Heart right ventricle (tissue), 16 donors: ENCODE results near the gene NUDT9. TPM values are rescaled to one million over a fixed set of nuclear protein-coding genes. Genes with fewer than 3 reads are reported as not detected.
"Not testable (repeated sequence)": the region's sequence is repeated elsewhere in the genome, so short reads cannot be mapped to it uniquely, and the experiment has no call there.

Source experiments
- ATAC-seq, 8 donors: fragments of 200-7000 bp; cut with Tn5 transposase; one replicate each; pipeline ENCODE4 v1.9.1; 2020; ENCODE audit warnings: mild to moderate bottlenecking in 8 of 8, moderate library complexity in 8 of 8, moderate number of reproducible peaks in 1 of 8
- DNase-seq, 2 donors: peaks; one replicate each; pipeline ENCODE4 v3.0.0-alpha.2; 2020
- H3K27ac ChIP-seq, 10 donors: fragments of 200-600 bp; sonication (generic) in 2 of 10; one replicate each; pipeline versions ENCODE4 v1.5.0 to v1.8.0; 2020 to 2022; ENCODE audit warnings: mild to moderate bottlenecking in 3 of 10
- H3K27me3 ChIP-seq, 7 donors: fragments of 200-600 bp; one replicate each; pipeline ENCODE4 v1.8.0; 2021 to 2022; ENCODE audit warnings: mild to moderate bottlenecking in 2 of 7
- H3K36me3 ChIP-seq, 9 donors: fragments of 200-600 bp; sonication (generic) in 1 of 9; one replicate each; pipeline versions ENCODE4 v1.5.0 to v1.8.0; 2020 to 2022; ENCODE audit warnings: mild to moderate bottlenecking in 2 of 9
- H3K4me1 ChIP-seq, 9 donors: fragments of 200-600 bp; sonication (generic) in 1 of 9; one replicate each; pipeline versions ENCODE4 v1.5.0 to v1.8.0; 2020 to 2022; ENCODE audit warnings: mild to moderate bottlenecking in 4 of 9
- H3K4me3 ChIP-seq, 10 donors: fragments of 200-600 bp; sonication (generic) in 2 of 10; one replicate each; pipeline versions ENCODE4 v1.5.0 to v1.8.0; 2020 to 2022; ENCODE audit warnings: mild to moderate bottlenecking in 7 of 10, moderate library complexity in 2 of 10
- H3K9me3 ChIP-seq, 11 donors: fragments of 200-600 bp in 10 of 11; sonication (generic) in 2 of 11; one replicate each; pipeline versions ENCODE4 v1.5.0 to v1.8.0; 2013 to 2022; ENCODE audit warnings: mild to moderate bottlenecking in 2 of 11, control low read depth in 1 of 11, moderate library complexity in 1 of 11
- CTCF ChIP-seq, 9 donors: fragments of 200-600 bp; sonication (generic) in 2 of 9; IDR thresholded peaks; one replicate each; pipeline versions ENCODE4 v1.5.0 to v1.8.0; 2021 to 2022; ENCODE audit warnings: antibody characterized with exemption in 9 of 9, mild to moderate bottlenecking in 5 of 9, moderate library complexity in 1 of 9
- WGBS, 2 donors: extraction: QIAGEN DNeasy Blood & Tissue Kit; methylation state at CpG; one replicate each; pipeline ENCODE4 v1.1.7; 2013; ENCODE audit warnings: inconsistent platforms in 1 of 2; 5-methylcytosine and 5-hydroxymethylcytosine counted together
- intact Hi-C, 10 donors: fragments of 100-400 bp; cut with DNase I; formaldehyde crosslinking; loops; one replicate each; pipeline versions ENCODE4 v1.11.1 to v1.14.2; 2022
- polyA plus RNA-seq, 2 donors: library from polyadenylated mRNA; stranded (reverse); fragments of 200-250 nt; gene quantifications; one replicate each; pipeline ENCODE4 v1.2.3, GENCODE V29; 2013
- total RNA-seq, 10 donors: library from RNA; stranded (reverse); fragmentation: NEBNext Ultra II Directional in 3 of 10; extraction: Animal tissue kit (Norgen Biotek cat#: 25700) in 3 of 10; gene quantifications; one replicate each; pipeline versions ENCODE4 v1.2.1 to v1.2.4, GENCODE V29; 2021 to 2023
- donor health status: Arrhythmogenic right ventricular cardiomyopathy.
- donor health status: ischemic (EF 13 %, LVEDD 7.1; RV severe dilation, severe dysfunction).
- donor health status: healthy with polysubstance abuse.
- donor health status: DM: no; HTN: yes; CAD: no.
- donor health status: DM: no; HTN: no; CAD: no.
- donor health status: ischemic (EF 25% LVEDD 6.9; RV normal size, moderate dysfunction).
- donor health status: ischemic (EF 25% LVEDD 5.7; RV mildly dilated, moderate dysfunction).
- donor health status: healthy.
- donor health status: DM: yes; HTN: yes; CAD: no.
- donor health status: Ischemic cardiomyopathy.
- donor health status: ischemic (EF 35%, LVEDD 5.7; RV mildly dilated, moderate dysfunction).
- donor health status: nonischemic (EF 11% LVEDD 7.7; RV severe dilation, severe dysfunction).
- donor health status: DM: yes; HTN: yes; CAD: no.
- donor health status: PGD.
- donor health status: ischemic (EF 29% LVEDD 5.4; RV normal size, mild dysfunction).
- donor health status: nonischemic (EF 23%, LVEDD 6.1; RV moderate dilation, normal function).

NUDT9 gene
- total and polyA plus RNA-seq, 12 donors: 24.1 to 56.0 (median 29.2) TPM

GRCh38 chr4:87390551-87390890 lies 31.9 kb upstream of the NUDT9 start:
- Histone ChIP-seq H3K9me3 (peaks cover 0 to 18% (median 5%) of the 10 kb centered on the region in 11 donors), H3K36me3 (peaks cover 0 to 7% (median 0%) of the 10 kb centered on the region in 9 donors), H3K27me3 (no peaks in the 10 kb centered on the region), H3K4me1 (peaks cover 0 to 41% (median 25%) of the 10 kb centered on the region in 9 donors), H3K27ac (peak overlapping the region; percentile 14 to 95 (median 89)), H3K4me3 (peak overlapping the region; percentile 56 to 79 (median 68))
- no peak for TF ChIP-seq CTCF (IDR thresholded peaks at IDR 0.05)
- ATAC-seq (no peak), DNase-seq (no peak)
- intact Hi-C loops: loop anchor here in 2 of 10 donors (2.0 kb wide), 1 partner anchor 32 kb away; the partner anchor contains the start of gene NUDT9 (in 2 of the 2)

GRCh38 chr4:87390891-87391575 lies 31.3 kb upstream of the NUDT9 start, which contains the start of gene HSD17B11:
Gene HSD17B11, minus strand, starts transcription at chr4:87391188. Its CDS starts 118 bp downstream, at chr4:87391070.
- H3K36me3 ChIP-seq: peaks cover 0 to 7% (median 0%) of the 10 kb centered on the region in 9 donors
- peaks cover 0 to 41% (median 25%) of the 10 kb centered on the region in 9 donors for H3K4me1 ChIP-seq
- H3K27me3 ChIP-seq: no peaks in the 10 kb centered on the region
- WGBS, 2 donors: 0% methylated on average over 32 of the region's 32 CpGs
- H3K27ac ChIP-seq: peak within 1 kb of the TSS; percentile 78 to 95 (median 89)
- peak; percentile 82 to 92 for DNase-seq
- peak within 1 kb of the TSS; percentile 56 to 79 (median 68) for H3K4me3 ChIP-seq
- intact Hi-C loops: loop anchor here in 2 of 10 donors (2.0 kb wide), 1 partner anchor 32 kb away; the partner anchor contains the start of gene NUDT9 (in 2 of the 2)
- peak in 4 of 9 donors; percentile 5 to 44 (median 35) for TF ChIP-seq CTCF (IDR thresholded peaks at IDR 0.05)
- ATAC-seq: peak; percentile 99 to 100 (median 100)
- peaks cover 0 to 13% (median 5%) of the 10 kb centered on the region in 11 donors for H3K9me3 ChIP-seq

GRCh38 chr4:87391576-87392054 lies 30.8 kb upstream of the NUDT9 start:
- peak in 7 of 8 donors; percentile 36 to 70 (median 61) for ATAC-seq
- WGBS, 2 donors: 13 to 23% methylated on average over 16 of the region's 16 CpGs
- no peak for DNase-seq
- Histone ChIP-seq H3K27ac (peak overlapping the region; percentile 78 to 95 (median 89)), H3K4me1 (peaks cover 0 to 36% (median 25%) of the 10 kb centered on the region in 9 donors), H3K27me3 (no peaks in the 10 kb centered on the region), H3K9me3 (peaks cover 0 to 12% (median 5%) of the 10 kb centered on the region in 11 donors), H3K4me3 (peak overlapping the region; percentile 56 to 79 (median 68)), H3K36me3 (peaks cover 0 to 7% (median 0%) of the 10 kb centered on the region in 9 donors)
- no peak for TF ChIP-seq CTCF (IDR thresholded peaks at IDR 0.05)
- intact Hi-C loops: loop anchor here in 2 of 10 donors (2.0 kb wide), 1 partner anchor 31 kb away; the partner anchor contains the start of gene NUDT9 (in 2 of the 2)

- 76 to 92% methylated on average over 3 of the region's 3 CpGs for WGBS, 2 donors
- Histone ChIP-seq H3K4me1 (peaks cover 0 to 35% (median 25%) of the 10 kb centered on the region in 9 donors), H3K4me3 (peak overlapping the region in 6 of 10 donors; percentile 67 to 79 (median 68)), H3K9me3 (peaks cover 0 to 12% (median 5%) of the 10 kb centered on the region in 11 donors), H3K27me3 (no peaks in the 10 kb centered on the region), H3K36me3 (peaks cover 0 to 7% (median 0%) of the 10 kb centered on the region in 9 donors), H3K27ac (peak overlapping the region in 8 of 10 donors; percentile 84 to 95 (median 90))
- intact Hi-C loops: no loop called here
- no peak for TF ChIP-seq CTCF (IDR thresholded peaks at IDR 0.05)
- ATAC-seq (no peak), DNase-seq (no peak)
Measured at GRCh38 chr4:87392183-87392582, 30.2 kb upstream of the NUDT9 start.

- 91 to 95% methylated on average over 23 of the region's 23 CpGs for WGBS, 2 donors
- H3K4me3 ChIP-seq, H3K9me3 ChIP-seq, intact Hi-C loops, DNase-seq, ATAC-seq, H3K36me3 ChIP-seq, H3K27ac ChIP-seq, H3K27me3 ChIP-seq: not testable (repeated sequence)
- peaks cover 0 to 12% (median 8%) of the 10 kb centered on the region in 9 donors for H3K4me1 ChIP-seq
Measured at GRCh38 chr4:87395073-87395472, 27.3 kb upstream of the NUDT9 start.

GRCh38 chr4:87395851-87396250 lies 26.5 kb upstream of the NUDT9 start:
- H3K27ac ChIP-seq, DNase-seq, H3K36me3 ChIP-seq, H3K9me3 ChIP-seq, intact Hi-C loops, H3K4me1 ChIP-seq, H3K27me3 ChIP-seq, H3K4me3 ChIP-seq, ATAC-seq: not testable (repeated sequence)
- WGBS, 2 donors: 93 to 98% methylated on average over 13 to 20 of the region's 20 CpGs
